NK-92 (cell line): ENCODE data around the gene PPARG.
"Not testable (repeated sequence)": the region's sequence is repeated elsewhere in the genome, so short reads cannot be mapped to it uniquely, and the experiment has no call there.

Experiments used
- DNase-seq: peaks from one replicate; lab custom pipeline; 2025; ENCODE audit not compliant: unreplicated experiment; lab: John Stamatoyannopoulos, UW

Gene PPARG

GRCh38 chr3:12372741-12373280, 83.9 kb downstream of the PPARG start:
- no peak for DNase-seq

GRCh38 chr3:12375572-12375971, 86.7 kb downstream of the PPARG start:
- no peak for DNase-seq

DNA sequence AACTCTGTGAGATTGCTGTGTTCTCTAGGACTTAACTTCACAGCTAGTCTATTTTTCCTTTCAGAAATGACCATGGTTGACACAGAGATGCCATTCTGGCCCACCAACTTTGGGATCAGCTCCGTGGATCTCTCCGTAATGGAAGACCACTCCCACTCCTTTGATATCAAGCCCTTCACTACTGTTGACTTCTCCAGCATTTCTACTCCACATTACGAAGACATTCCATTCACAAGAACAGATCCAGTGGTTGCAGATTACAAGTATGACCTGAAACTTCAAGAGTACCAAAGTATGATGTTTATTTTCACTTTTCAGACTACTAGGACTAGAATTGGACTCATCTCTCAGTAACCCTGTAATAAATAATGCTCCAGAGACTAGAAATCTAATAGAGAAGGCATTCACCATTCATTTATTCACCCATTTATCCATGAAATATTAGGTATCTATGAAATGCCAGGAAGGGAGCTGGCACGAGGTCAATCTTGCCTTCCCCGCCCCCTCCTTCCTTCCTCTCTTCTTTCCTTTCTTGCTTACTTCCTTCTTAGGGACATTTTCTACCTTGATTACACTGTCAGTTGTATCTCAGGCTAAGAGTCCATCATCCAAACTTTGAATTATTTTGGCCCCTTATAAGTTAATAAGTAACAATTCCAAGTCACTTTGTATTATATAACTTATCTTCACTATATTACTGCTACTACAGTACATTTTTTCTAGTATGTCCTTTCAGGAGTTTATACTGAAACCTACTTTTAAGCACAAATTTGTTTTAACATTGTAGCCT, 91.0 kb downstream of the PPARG start:
- no peak for DNase-seq

GRCh38 chr3:12380461-12380860, 91.6 kb downstream of the PPARG start:
- DNase-seq, result no peak

DNA sequence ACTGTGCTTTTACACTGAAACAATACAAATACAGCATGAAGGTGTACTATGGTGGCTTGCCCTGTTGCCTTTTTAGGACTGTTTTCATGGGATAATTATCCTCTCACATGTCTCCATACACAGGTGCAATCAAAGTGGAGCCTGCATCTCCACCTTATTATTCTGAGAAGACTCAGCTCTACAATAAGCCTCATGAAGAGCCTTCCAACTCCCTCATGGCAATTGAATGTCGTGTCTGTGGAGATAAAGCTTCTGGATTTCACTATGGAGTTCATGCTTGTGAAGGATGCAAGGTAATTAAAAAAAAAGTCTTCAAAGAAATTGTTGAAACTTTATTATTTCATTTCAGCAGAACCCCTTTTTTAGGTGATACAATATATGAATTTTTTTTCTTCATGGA, 92.3 kb downstream of the PPARG start:
- no peak for DNase-seq

GRCh38 chr3:12383218-12383617, 94.3 kb downstream of the PPARG start:
- no peak for DNase-seq

GRCh38 chr3:12384451-12385233, 95.8 kb downstream of the PPARG start:
- DNase-seq, result no peak

- not testable (repeated sequence) for DNase-seq
Observed at GRCh38 chr3:12386514-12387291, 97.8 kb downstream of the PPARG start.

DNA sequence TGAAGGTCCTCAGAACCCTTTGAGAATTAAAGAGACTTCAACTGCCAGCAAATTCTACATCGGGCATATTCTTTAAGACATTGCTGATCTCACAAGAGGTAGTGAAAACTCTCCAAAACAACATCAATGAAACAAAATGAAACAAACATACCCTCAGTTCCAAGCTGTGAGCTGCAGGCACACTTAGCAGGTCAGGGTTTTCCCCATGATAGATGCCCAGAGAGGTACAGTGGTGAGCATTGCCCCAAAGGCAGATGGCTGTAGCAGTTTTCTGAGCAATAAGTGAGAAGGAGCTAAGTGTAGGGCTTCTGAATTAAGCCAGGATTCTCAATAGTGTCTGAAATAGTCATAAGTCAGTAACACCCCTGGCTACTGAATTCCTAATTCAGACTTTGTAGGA, 99.3 kb downstream of the PPARG start:
- DNase-seq, result no peak

GRCh38 chr3:12392101-12392878, 103.4 kb downstream of the PPARG start:
- no peak for DNase-seq

DNA sequence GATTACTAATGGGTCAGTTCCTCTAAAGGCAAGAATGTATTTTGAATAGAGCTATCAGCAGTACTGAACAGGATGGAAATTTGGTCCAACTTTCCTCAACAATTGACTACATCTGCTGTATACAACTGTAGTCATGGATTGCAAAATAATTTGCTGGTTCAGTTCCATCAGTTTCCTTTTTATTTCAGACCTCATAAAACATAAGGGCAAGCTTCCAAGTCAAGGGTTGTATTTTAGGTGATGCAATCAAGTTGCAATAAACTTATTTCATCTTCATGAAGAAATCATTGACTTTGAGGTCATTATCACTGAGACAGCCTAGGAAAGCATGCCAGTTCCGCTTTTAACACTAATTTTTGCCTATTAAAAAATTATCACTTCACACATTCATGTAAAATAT, 105.0 kb downstream of the PPARG start:
- no peak for DNase-seq

DNA sequence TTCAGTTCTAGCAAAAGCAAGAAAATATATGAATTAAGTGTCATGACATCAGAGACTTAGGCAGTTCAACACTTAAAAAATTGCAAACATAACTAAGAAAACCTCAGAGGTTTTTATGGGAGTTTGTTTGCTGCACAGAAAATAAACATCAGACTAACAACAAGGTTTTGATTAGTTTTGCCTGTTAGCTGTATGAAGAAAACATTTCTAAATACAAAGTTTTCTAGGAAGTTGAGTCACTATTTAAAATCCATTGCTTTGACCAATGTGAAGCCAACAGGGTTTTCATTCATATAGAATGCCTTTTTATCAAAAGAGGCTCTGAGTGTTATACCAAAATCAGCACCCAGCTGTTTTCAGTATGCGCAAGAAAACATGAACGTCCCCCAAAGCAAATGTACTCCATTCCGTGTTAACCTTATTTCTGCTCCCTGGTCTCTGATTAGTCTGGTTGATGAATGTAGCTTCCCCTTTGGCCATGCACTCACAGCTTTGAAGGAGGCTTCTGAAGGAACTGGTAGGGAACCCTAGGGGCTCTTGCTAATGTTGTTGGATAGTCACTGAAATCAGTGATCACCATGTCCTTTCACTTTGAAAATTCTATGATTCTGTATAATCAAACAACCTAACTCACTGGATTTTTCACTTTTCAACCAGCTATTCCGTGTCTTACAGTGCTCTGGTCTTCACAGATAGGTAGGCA, 105.8 kb downstream of the PPARG start:
- DNase-seq, result no peak

GRCh38 chr3:12395349-12396012, 106.6 kb downstream of the PPARG start:
- DNase-seq, result no peak

GRCh38 chr3:12396471-12396870, 107.6 kb downstream of the PPARG start:
- no peak for DNase-seq

GRCh38 chr3:12399226-12399625, 110.4 kb downstream of the PPARG start:
- DNase-seq, result no peak

GRCh38 chr3:12400616-12401194, 111.8 kb downstream of the PPARG start:
- no peak for DNase-seq

GRCh38 chr3:12401208-12401607, 112.3 kb downstream of the PPARG start:
- no peak for DNase-seq

DNA sequence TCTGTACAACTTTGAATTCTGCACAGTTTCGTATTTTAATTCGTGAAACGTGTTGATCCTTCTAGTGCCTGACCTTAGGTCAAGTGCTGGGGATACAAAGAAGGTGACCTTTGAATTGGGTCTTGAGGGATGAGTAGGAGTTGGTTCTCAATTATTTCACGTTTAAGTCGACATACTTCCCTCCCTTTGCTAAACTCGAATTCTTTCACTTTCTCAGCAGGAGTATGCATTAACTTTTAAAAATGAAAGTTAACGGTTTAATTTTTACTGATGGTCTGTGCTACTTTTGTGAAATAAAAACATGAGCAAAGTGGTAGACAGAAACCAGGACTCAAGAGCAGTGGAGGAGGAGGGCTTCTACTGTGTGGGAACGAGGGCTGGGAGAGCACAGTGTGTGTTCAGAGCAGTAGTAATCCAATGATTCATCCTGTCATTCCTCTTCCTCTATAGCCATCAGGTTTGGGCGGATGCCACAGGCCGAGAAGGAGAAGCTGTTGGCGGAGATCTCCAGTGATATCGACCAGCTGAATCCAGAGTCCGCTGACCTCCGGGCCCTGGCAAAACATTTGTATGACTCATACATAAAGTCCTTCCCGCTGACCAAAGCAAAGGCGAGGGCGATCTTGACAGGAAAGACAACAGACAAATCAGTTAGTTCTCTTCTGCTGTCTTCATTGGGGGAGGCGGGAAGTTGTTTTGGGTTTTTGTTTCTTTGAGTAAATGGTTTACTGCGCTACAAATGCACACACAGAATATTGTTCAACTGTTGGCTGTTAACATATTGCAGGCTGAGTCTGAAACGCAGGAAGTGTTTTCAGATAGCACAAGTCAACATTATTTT, 116.8 kb downstream of the PPARG start:
- no peak for DNase-seq
